Right renal cortex interstitium (tissue), 3 donors: Measurements from ENCODE around the gene ACAP2. TPM values are rescaled to one million over a fixed set of nuclear protein-coding genes. Genes with fewer than 3 reads are reported as not detected.

ENCODE experiments used
- DNase-seq, 3 donors: peaks; one replicate each; pipeline ENCODE4 v3.0.0-alpha.2; 2013; ENCODE audit warnings: low read depth in 3 of 3, low spot score in 2 of 3
- polyA plus RNA-seq, 3 donors: library from polyadenylated mRNA; unstranded; fragments of 120-200 nt; gene quantifications; one replicate each; pipeline ENCODE4 v1.2.1, GENCODE V29; 2013; ENCODE audit not compliant: insufficient read length in 3 of 3

ACAP2 gene
- polyA plus RNA-seq, 3 donors: 30.2 to 34.7 (median 31.8) TPM

GRCh38 chr3:195263193-195263924 lies 179.5 kb downstream of the ACAP2 start:
- DNase-seq: no peak

DNA sequence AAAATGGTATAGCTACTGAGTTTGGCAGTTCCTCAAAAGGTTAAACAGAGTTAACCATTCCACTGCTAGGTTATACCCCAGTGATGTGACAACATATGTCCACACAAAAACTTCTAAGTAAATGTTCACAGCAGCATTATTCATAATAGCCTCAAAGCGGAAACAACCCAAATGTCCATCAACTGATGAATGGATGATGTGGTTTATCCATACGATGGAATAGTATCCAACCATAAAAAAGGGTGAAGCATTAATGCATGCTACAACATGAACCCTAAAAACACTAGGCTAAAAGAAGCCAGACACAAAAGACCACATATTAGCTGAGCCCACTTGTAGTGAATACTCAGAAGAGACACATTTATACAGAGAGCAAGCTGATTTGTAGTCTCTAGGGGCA lies 180.9 kb downstream of the ACAP2 start:
- no peak for DNase-seq

DNA sequence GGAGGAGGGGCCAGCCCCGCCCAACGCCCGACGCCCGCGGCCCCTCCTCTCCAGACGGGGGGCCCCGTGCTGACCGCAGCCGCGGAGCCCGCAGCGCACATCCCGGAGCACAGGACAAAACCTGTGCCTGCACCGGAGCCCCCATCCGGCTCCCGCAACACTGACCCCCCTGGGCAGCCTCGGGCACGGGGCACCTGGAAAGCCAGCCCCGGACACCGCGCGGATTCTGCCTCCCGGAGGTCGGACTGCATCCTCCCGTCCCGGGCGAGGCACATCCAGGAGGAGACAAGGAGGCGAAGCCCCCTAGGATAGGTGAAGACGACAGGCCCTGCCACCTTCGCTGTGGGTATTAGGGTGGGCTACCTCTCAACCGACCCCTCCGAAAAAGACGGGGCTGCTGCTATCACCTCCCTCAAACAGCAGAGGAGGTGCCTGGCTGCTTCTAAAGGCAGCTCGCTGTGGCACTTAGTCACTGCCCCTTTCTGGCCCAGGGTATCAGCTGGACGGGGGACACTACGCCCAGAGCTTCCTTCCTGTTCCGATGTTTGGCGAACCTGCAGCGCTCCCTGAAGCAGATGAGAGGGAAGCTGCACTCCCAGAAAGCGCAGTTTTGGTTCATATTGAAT lies 182.4 kb downstream of the ACAP2 start:
- no peak for DNase-seq

DNA sequence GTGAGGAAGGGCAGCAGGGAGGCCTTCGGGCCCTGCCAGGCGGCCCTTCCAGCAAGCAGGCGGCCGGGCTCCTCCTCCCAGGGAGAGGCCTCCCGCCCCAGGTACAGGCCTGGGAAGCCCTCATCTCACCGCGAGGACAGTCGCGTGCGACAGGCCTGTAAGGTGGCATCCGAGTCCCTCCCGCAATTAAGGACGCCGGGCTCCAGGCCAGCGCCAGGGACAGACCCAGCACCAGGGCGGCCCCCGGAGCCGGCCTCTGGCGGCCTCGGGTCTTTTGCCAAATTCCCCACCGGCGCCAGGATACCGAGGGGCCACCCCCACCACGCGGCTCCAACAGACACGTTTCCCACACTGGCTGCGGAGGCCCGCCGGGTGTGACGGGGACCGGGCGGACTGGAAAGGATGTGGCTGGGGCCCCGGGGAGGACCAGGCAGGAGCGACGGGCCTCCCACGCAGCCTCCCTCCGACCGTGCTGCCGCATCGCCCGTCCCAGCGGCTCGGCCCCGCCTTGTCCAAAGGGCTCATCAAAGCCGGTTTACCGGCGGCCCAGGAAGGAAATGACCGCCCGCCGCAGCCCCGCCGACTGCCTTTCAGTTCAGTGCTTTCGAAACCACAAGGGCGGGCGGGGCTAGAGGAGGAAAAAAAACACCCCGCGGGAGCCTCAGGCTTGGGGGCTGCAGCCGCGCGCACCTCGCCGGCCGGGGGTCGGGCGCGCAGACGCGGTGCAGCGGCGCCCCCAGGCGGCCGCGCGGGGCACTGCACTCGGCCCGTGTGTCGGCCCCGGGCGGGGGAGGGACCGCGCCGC lies 183.1 kb downstream of the ACAP2 start:
- peak in 2 of 3 donors; percentile 70 to 80 for DNase-seq

GRCh38 chr3:195259154-195259474 lies 183.7 kb downstream of the ACAP2 start:
- DNase-seq: no peak

DNA sequence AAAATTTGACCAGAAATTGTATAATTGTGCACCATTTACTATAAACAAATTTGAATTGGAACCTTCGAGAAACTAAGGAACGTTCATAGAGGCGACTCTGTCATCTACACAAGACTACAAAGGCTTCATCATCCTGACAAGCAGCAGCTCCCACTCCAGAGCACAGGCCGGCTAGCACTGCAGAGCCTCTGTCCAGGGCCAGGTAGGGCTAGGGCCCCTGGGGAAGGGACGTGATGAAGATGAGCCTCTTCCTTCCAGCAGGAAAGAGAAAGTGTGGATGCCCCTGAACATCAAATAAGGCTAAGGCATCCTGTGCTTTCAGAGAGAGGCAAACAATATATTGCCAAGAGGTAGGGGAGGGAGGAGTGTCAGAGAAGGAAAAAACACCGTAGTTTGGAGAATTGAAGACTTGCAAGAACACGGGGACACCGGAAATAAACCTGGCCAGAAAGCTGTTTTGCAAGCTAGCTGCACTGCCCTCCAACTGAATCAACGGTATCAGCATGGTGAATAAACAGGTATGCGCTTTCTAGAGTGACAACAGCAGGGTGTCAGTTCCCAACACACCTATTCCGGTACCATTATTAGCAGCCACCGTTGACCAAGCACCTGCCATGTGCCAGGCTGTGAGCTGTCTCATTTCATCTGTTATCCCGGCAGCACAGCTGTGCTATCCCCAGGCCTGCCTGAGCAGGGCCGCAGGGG lies 184.2 kb downstream of the ACAP2 start:
- no peak for DNase-seq

- no peak for DNase-seq
Observed at GRCh38 chr3:195257454-195258448, 185.1 kb downstream of the ACAP2 start.

- no peak for DNase-seq
Observed at GRCh38 chr3:195256639-195257453, 186.0 kb downstream of the ACAP2 start.

DNA sequence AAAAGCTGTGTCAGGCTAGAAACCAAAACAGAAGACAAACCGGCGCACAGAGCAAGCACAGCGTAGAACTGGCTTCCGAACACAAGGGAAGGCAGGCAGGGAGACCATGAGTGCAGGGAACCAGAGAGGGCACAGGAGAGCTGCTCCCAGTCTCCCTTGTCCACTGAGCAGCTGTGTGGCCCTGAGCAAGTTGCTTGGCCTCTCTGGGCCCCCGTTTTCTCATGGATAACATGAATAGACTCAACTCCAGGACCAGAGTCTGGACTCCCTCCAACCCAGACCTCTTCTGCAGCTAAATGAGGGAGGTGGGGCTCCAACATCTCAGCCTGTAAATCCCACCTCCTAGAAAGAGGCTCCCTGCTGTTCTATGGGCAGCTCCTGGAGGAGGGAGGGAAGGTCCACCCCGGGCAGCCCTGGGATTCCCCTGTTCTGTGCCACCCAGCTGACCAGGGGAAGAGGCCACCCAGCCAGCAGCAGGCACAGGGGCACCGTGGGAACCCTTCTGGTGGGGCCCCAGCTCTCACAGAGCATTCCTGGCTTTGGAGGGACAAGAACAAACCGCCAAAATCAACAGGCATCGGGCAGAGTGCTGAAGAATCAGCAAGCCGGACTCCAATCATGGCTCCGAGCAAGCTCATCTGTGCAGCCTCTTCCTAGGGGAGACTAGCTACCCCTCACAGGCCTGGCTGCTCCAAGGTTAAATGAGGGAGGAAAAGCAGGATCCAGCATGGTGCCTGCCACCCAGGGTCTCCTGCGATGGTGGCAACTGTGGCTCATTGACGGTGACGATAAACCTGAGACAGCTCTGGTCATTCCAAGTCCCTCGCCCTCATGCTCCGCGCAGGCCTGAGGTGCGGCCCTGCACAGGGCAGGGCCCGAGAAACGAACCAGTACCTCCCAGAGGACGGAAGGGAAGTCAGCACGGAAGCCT lies 187.0 kb downstream of the ACAP2 start:
- DNase-seq: no peak

GRCh38 chr3:195255176-195255500 lies 187.7 kb downstream of the ACAP2 start:
- DNase-seq: no peak

DNA sequence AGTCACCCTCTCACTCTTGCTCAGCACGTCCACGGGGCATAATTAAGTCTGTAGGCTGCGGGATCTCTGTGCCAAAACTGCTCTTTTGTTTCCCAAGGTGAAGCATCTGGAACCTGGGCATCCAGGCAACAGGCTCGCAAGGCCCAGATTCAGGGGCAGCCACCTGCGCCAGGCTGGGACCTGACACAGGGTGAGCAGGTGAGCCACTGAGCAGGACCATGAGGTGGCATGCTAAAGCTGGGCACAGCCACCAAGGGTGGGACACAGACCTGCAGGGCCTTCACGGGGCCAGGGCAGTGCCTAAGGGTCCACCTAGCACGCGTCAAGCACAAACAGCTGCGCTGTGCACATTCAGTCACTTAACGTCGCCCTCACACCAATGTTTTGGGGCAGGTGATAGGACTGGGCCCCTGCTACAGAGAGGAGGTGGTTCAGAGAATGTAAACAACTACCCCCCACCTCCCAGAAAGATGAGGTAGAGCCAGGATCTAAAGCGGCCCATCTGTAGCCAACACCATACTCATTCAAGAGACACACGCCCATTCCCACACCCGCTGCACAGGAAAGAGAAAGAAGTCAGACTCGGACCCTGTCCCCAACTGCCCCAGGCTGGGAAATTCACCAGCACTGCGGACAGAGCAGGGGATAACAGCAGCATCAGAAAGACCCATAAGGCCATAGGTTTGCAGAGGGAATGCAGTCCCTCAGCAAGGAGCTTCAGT lies 188.2 kb downstream of the ACAP2 start:
- DNase-seq: no peak

- no peak for DNase-seq
Observed at GRCh38 chr3:195253923-195254432, 188.8 kb downstream of the ACAP2 start.

- DNase-seq: no peak
Observed at GRCh38 chr3:195251336-195252065, 191.3 kb downstream of the ACAP2 start.

DNA sequence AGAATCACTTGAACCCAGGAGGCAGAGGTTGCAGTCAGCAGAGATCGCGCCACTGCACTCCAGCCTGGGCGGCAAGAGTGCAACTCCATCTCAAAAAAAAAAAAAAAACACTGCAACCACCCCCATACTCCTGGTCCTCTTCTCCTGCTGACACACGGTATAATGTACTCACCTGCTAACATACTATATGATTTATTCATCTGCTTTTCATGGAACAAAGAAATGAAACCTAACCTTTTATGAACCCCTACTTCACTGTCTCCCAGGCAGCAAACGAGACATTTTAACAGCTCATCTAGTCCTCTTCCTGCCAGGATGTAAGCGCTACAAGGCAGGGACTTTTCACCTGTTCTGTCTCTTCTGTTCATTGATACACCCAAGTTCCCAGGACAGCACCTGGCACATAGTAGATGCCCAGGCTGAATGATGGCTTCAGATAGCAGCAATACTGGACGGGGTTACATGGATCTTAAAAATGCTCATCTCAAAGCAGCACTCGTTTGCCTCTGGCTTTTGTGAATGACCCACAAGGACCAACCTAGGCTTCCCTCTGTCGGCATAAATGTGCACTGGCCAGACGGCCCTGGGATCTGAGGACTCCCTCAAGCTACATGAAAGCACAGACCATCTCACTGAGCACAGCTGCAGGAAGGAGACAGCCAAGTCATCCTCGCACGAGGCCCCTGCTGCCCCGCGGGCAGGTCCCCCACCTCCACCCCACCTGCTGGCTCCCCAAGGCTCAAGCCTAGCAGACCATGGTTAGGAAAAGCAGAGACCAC lies 192.2 kb downstream of the ACAP2 start:
- no peak for DNase-seq

DNA sequence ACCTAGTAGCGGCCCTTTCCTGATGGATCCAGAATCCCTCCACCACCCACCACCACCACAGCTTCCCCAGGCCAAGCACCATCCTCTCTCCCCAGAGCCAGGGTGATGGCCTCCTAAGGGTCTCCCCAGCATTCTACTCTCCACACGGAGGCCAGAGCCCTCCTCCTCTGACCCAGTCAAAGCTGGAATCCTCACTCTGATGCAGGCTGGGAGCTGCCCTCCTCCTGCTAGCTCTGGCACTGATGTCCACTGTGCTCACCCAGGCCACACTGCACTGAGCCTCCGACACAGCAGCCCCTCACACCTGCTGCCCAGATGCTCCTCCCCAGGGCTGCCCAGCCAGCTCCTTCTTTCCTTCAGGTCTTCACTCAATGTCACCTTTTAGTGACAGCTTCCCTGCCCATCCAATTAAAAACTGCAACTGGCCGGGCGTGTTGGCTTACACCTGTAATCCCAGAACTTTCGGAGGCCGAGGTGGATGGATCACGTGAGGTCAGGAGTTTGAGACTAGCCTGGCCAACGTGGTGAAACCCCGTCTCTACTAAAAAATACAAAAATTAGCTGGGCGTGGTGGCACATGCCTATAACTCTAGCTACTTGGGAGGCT lies 192.9 kb downstream of the ACAP2 start:
- no peak for DNase-seq
